DMS 273 treated with DMSO at 0.1 percent for 48 hours (cell line): Measurements from ENCODE around the gene TALDO1.
"Not testable (repeated sequence)": the region's sequence is repeated elsewhere in the genome, so short reads cannot be mapped to it uniquely, and the experiment has no call there.

Experiments
- DNase-seq: peaks from one replicate; lab custom pipeline; 2025; lab: John Stamatoyannopoulos, UW

The TALDO1 gene

GRCh38 chr11:719214-720016, 27.8 kb upstream of the TALDO1 start:
- no peak for DNase-seq

- DNase-seq, result no peak
Measured at GRCh38 chr11:720017-720641, 27.1 kb upstream of the TALDO1 start.

DNA sequence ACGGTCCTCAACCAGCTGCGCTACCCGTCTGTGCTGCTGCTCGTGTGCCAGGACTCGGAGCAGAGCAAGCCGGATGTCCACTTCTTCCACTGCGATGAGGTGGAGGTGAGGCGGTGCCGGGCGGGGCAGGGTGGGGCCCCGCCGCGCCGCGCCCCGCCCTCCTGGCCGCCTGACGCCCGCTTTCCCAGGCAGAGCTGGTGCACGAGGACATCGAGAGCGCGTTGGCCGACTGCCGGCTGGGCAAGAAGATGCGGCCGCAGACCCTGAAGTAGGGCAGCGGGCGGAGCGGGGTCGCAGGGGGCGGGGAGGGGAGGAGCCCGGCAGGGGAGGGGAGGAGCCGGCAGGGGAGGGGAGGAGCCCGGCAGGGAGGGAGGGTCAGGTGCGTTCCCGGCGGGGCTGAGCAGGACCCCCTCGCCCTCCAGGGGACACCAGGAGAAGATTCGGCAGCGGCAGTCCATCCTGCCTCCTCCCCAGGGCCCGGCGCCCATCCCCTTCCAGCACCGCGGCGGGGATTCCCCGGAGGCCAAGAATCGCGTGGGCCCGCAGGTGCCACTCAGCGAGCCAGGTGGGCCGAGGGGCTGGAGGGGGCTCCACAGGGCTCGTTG, 26.5 kb upstream of the TALDO1 start:
- DNase-seq, result no peak

- no peak for DNase-seq
Measured at GRCh38 chr11:721247-721740, 26.0 kb upstream of the TALDO1 start.

- no peak for DNase-seq
Measured at GRCh38 chr11:721741-722345, 25.4 kb upstream of the TALDO1 start.

DNA sequence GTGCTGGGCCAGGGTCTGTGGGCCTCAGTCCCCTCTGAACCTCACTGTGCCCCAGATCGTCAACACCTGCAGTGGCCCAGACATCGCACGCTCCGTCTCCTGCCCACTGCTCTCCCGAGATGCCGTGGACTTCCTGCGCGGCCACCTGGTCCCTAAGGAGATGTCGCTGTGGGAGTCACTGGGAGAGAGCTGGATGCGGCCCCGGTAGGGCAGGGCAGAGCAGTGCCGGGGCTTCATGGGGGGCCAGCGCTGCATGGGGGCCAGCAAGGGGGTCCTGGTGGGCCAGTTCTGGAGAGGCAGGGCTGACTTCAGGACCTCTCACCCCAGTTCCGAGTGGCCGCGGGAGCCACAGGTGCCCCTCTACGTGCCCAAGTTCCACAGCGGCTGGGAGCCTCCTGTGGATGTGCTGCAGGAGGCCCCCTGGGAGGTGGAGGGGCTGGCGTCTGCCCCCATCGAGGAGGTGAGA, 24.9 kb upstream of the TALDO1 start:
- DNase-seq, result no peak

GRCh38 chr11:723120-723883, 24.0 kb upstream of the TALDO1 start:
- no peak for DNase-seq

GRCh38 chr11:724049-724777, 23.1 kb upstream of the TALDO1 start:
- no peak for DNase-seq

DNA sequence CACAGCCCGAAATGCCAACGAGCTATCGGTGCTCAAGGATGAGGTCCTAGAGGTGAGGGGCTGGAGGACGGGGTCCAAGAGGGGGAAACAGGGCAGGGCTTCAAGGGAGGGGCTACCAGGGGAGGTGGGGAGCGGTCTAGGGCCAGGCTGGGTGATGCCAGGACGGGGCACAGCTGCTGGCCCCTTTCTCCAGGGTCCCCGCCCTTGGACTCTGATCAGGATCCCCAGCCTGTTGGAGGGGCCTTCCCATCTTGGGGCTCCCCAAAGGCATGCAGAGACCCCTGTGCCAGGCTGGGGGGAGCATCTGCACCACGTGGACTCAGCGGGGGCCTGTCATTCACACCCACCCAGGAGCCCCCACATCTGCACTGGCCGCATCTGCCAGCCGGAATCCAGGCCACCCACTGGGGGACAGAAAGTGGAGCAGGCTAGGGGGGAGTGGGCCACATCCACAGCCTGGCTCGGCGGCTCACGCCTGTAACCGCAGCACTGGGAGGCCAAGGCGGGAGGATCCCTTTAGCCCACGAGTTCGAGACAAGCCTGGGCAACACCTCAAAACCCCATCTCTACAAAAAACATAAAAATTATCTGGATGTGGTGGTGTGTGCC, 22.4 kb upstream of the TALDO1 start:
- no peak for DNase-seq

GRCh38 chr11:725624-726202, 21.6 kb upstream of the TALDO1 start:
- no peak for DNase-seq

- no peak for DNase-seq
Measured at GRCh38 chr11:726278-727220, 20.7 kb upstream of the TALDO1 start.

DNA sequence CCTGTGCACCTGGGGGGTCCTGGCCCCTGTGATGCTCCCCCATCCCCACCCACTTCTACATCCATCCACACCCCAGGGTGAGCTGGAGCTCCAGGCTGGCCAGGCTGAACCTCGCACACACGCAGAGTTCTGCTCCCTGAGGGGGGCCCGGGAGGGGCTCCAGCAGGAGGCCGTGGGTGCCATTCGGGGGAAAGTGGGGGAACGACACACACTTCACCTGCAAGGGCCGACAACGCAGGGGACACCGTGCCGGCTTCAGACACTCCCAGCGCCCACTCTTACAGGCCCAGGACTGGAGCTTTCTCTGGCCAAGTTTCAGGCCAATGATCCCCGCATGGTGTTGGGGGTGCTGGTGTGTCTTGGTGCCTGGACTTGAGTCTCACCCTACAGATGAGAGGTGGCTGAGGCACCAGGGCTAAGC, 20.0 kb upstream of the TALDO1 start:
- DNase-seq, result no peak

DNA sequence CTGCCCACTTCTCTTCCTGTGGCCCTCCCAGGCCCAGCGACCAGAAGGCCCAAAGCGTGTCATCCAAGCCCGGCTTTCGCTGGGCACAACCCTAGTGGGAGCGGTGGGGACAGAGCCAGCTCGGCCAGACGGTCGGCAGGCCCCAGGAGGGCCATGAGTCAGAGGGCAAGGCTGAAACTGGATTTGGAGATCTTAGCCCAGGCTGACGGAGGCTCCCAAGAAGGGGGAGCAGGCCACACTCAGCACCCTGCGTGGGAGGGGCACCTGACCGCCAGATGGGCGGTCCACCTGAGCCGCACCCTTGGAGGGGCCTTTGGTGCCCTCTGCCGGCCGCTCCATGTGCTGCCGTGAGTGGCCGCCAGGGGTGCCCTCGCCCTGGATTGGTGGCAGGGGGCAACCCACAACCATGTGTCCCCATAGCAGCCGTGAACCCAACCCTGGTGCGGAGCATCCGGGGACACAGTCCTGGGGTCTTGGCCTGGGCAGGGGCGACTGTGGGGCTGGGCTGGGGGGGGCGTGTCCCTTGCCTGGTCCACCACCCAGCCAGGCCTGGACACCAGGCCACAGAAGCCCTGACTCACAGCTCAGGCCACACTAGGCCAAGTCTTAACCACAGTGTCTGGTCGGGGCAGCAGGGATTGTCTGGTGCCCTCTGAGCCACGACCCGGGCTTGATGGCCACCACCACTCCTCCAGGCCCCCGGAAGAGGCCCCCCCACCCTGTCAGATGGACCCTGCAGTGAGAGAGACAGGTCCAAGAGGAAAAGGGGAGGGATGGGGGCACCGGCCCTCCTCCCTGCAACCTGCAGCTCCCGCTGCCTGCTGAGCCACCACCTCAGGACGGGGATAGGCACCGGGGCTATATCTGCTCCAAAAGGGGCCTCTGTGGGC, 19.2 kb upstream of the TALDO1 start:
- DNase-seq, result no peak

DNA sequence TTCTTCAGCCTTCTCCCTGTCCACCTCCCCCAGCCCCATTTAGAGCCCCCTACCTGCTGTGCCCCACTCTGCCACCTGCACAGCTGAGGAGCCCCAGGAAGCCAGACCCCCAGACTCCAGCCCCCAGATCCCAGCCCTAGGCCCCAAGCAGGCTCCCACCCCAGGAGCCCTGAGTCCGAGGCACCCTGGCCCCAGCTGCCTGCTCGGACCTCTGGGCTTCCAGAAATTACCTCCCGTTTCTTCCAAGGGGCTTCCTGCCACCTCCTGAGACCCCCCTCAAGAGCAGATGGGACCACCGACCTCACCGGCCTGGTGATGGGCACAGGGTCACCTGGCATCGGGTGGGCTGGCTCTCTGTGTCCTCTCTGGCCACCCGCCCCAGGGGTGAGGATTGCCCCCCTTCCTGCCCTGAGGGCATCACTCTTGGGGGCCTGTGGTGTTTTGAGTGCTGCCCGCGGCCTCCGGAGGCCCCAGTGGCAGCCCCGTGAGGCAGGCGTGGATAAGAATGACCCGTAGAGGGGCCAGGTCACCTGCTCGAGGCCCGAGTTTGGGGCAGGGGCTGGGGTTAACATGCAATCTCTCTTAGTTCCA, 18.3 kb upstream of the TALDO1 start:
- no peak for DNase-seq

GRCh38 chr11:729492-730074, 17.7 kb upstream of the TALDO1 start:
- no peak for DNase-seq

- DNase-seq, result no peak
Measured at GRCh38 chr11:733072-733471, 14.2 kb upstream of the TALDO1 start.

DNA sequence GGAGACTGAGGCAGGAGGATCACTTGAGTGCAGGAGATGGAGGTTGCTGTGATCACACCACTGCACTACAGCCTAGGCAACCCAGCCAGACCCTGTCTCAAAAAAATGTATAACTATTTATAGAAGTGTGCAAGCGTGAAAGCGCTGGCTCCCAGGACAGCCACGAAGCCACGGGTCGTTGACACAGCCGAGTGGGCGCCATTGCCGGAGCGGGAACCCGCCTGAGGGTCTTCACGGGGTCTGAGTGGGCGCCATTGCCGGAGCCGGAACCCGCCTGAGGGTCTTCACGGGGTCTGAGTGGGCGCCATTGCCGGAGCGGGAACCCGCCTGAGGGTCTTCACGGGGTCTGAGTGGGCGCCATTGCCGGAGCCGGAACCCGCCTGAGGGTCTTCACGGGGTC, 12.7 kb upstream of the TALDO1 start:
- DNase-seq, result not testable (repeated sequence)
